ENCODE data around the gene CRCP. TPM values are rescaled to one million over a fixed set of nuclear protein-coding genes. Genes with fewer than 3 reads are reported as not detected.

Gene CRCP
- total and polyA plus RNA-seq, 2 of the 13 experiments (the other 11 are each of a cell fraction or from before 2014, with no cell fraction given): 22.7 to 31.0 TPM

DNA sequence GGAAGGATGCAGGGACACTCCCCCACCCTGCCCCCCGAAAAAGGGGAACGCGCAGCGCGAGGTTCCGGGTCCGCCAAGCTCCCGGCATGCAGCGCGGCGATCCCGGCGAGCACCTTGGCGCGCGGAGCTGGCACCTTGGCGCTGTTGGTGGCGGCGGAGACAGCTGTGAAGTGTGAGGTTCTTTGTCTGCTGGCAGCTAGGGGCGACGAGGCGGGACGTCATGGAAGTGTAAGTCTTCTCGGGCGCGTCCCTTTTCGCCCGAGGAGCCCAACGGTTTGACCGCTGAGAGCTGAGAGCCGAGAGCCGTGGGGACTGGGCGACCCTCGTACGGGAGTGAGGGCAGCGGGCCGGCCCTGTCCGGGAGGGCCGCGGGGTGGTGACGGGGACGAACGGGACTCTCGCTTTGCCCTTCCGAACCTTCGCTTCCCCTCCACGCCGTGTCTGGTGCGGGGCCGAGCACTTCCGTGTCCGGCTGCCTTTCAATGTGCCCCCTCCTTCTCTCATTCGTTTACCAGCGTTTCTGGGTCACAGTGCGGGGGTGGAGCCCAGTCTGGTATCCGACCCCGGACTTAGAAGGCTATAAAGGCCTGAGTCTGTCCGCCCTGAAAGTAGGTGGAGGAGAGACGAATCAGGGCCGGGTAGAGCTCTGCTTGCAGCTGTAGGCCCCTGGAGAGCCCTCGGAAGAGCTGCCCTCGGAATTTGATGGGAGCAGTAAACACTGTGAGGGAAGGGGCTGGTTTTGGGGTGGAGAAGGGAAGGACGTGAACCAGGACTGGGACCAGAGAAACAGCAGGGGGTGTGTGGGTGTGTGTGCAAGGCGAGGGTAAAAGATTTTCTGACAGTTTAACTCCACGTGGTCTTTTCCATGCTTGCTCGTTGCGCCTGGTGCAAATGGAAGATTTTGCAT is at the start of gene CRCP (continued):
- TF ChIP-seq, protein P1, sequence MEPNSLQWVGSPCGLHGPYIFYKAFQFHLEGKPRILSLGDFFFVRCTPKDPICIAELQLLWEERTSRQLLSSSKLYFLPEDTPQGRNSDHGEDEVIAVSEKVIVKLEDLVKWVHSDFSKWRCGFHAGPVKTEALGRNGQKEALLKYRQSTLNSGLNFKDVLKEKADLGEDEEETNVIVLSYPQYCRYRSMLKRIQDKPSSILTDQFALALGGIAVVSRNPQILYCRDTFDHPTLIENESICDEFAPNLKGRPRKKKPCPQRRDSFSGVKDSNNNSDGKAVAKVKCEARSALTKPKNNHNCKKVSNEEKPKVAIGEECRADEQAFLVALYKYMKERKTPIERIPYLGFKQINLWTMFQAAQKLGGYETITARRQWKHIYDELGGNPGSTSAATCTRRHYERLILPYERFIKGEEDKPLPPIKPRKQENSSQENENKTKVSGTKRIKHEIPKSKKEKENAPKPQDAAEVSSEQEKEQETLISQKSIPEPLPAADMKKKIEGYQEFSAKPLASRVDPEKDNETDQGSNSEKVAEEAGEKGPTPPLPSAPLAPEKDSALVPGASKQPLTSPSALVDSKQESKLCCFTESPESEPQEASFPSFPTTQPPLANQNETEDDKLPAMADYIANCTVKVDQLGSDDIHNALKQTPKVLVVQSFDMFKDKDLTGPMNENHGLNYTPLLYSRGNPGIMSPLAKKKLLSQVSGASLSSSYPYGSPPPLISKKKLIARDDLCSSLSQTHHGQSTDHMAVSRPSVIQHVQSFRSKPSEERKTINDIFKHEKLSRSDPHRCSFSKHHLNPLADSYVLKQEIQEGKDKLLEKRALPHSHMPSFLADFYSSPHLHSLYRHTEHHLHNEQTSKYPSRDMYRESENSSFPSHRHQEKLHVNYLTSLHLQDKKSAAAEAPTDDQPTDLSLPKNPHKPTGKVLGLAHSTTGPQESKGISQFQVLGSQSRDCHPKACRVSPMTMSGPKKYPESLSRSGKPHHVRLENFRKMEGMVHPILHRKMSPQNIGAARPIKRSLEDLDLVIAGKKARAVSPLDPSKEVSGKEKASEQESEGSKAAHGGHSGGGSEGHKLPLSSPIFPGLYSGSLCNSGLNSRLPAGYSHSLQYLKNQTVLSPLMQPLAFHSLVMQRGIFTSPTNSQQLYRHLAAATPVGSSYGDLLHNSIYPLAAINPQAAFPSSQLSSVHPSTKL (CRISPR knock-in tag; IDR thresholded peaks at IDR 0.05): peak; percentile 10; the same call in 1 of the 2 replicates
- TF ChIP-seq, protein P2, sequence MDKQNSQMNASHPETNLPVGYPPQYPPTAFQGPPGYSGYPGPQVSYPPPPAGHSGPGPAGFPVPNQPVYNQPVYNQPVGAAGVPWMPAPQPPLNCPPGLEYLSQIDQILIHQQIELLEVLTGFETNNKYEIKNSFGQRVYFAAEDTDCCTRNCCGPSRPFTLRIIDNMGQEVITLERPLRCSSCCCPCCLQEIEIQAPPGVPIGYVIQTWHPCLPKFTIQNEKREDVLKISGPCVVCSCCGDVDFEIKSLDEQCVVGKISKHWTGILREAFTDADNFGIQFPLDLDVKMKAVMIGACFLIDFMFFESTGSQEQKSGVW (CRISPR knock-in tag; IDR thresholded peaks at IDR 0.05; ENCODE audit: borderline replicate concordance): no peak
- TF ChIP-seq NFYB (CRISPR knock-in tag; IDR thresholded peaks at IDR 0.05): no peak
- no peak for TF ChIP-seq KDM6A (CRISPR knock-in tag; IDR thresholded peaks at IDR 0.05; ENCODE audit: low read depth)
- no peak for TF ChIP-seq NFYC (CRISPR knock-in tag; IDR thresholded peaks at IDR 0.05)
- no peak for TF ChIP-seq NR2F6 (IDR thresholded peaks at IDR 0.05)
- TF ChIP-seq NR2F6 (CRISPR knock-in tag; IDR thresholded peaks at IDR 0.05): peak; percentile 36; the same call in 1 of the 2 replicates
- no peak for TF ChIP-seq ZNF713 (CRISPR knock-in tag; IDR thresholded peaks at IDR 0.05)
- no peak for TF ChIP-seq ZNF619 (CRISPR knock-in tag; IDR thresholded peaks at IDR 0.05)
- TF ChIP-seq, protein P3, sequence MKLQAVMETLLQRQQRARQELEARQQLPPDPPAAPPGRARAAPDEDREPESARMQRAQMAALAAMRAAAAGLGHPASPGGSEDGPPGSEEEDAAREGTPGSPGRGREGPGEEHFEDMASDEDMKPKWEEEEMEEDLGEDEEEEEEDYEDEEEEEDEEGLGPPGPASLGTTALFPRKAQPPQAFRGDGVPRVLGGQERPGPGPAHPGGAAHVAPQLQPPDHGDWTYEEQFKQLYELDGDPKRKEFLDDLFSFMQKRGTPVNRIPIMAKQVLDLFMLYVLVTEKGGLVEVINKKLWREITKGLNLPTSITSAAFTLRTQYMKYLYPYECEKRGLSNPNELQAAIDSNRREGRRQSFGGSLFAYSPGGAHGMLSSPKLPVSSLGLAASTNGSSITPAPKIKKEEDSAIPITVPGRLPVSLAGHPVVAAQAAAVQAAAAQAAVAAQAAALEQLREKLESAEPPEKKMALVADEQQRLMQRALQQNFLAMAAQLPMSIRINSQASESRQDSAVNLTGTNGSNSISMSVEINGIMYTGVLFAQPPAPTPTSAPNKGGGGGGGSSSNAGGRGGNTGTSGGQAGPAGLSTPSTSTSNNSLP (IDR thresholded peaks at IDR 0.05; ENCODE audit: low read depth, low read length): no peak
- TF ChIP-seq ATM (IDR thresholded peaks at IDR 0.05; ENCODE audit: borderline replicate concordance): no peak
- TF ChIP-seq MIER2 (CRISPR knock-in tag; IDR thresholded peaks at IDR 0.05): no peak
- TF ChIP-seq, protein P4, sequence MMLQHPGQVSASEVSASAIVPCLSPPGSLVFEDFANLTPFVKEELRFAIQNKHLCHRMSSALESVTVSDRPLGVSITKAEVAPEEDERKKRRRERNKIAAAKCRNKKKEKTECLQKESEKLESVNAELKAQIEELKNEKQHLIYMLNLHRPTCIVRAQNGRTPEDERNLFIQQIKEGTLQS (CRISPR knock-in tag; IDR thresholded peaks at IDR 0.05): 0 out of 2 replicates have a peak, but pooled peaks have one; percentile 35
- TF ChIP-seq ZNF10 (CRISPR knock-in tag; IDR thresholded peaks at IDR 0.05; ENCODE audit: borderline replicate concordance, low read depth): no peak
- TF ChIP-seq RFX3 (CRISPR knock-in tag; IDR thresholded peaks at IDR 0.05): no peak
- TF ChIP-seq ZNF17 (CRISPR knock-in tag; IDR thresholded peaks at IDR 0.05): no peak
- peak; percentile 86 for TF ChIP-seq GABPB1 (CRISPR knock-in tag; IDR thresholded peaks at IDR 0.05)
- no peak for TF ChIP-seq ARNT (IDR thresholded peaks at IDR 0.05)
- peak; percentile 82 for TF ChIP-seq ELF1 (CRISPR knock-in tag; IDR thresholded peaks at IDR 0.05)
- TF ChIP-seq RELA (CRISPR knock-in tag; IDR thresholded peaks at IDR 0.05): no peak
- no peak for TF ChIP-seq ZKSCAN5 (CRISPR knock-in tag; IDR thresholded peaks at IDR 0.05)
- TF ChIP-seq, protein P5, sequence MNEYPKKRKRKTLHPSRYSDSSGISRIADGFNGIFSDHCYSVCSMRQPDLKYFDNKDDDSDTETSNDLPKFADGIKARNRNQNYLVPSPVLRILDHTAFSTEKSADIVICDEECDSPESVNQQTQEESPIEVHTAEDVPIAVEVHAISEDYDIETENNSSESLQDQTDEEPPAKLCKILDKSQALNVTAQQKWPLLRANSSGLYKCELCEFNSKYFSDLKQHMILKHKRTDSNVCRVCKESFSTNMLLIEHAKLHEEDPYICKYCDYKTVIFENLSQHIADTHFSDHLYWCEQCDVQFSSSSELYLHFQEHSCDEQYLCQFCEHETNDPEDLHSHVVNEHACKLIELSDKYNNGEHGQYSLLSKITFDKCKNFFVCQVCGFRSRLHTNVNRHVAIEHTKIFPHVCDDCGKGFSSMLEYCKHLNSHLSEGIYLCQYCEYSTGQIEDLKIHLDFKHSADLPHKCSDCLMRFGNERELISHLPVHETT (CRISPR knock-in tag; conservative IDR thresholded peaks at IDR 0.05): no peak; the same call in 1 of the 2 replicates
- TF ChIP-seq MAF1 (CRISPR knock-in tag; IDR thresholded peaks at IDR 0.05; ENCODE audit: borderline replicate concordance): peak; percentile 44; the same call in 1 of the 2 replicates
- TF ChIP-seq TBL1XR1 (IDR thresholded peaks at IDR 0.05; ENCODE audit: borderline replicate concordance, low read length, partially characterized antibody): no peak

Data from HepG2 (cell line).